AG09319 (cell line): ENCODE measurements around the gene TTLL10.

Experiments used
- DNase-seq: peaks from one replicate; pipeline ENCODE4 v3.0.0-alpha.2; 2010; ENCODE audit warnings: low read depth; ENCODE audit errors: extremely low read depth
- CTCF ChIP-seq: IDR thresholded peaks from 2 replicates; pipeline ENCODE4 v1.5.1; 2011; ENCODE audit warnings: low read depth, mild to moderate bottlenecking, inconsistent platforms, low read length, moderate library complexity

The TTLL10 gene

GRCh38 chr1:1240348-1240732 lies 66.7 kb downstream of the TTLL10 start:
- DNase-seq, result no peak
- no peak for TF ChIP-seq CTCF

GRCh38 chr1:1240822-1241587 lies 67.3 kb downstream of the TTLL10 start:
- no peak for DNase-seq
- TF ChIP-seq CTCF, result no peak

- DNase-seq, result no peak
- no peak for TF ChIP-seq CTCF
Observed at GRCh38 chr1:1241588-1242219, 68.0 kb downstream of the TTLL10 start.

- no peak for DNase-seq
- no peak for TF ChIP-seq CTCF
Observed at GRCh38 chr1:1242461-1243265, 69.0 kb downstream of the TTLL10 start.

- DNase-seq, result no peak
- no peak for TF ChIP-seq CTCF
Observed at GRCh38 chr1:1243266-1243660, 69.6 kb downstream of the TTLL10 start.

GRCh38 chr1:1243807-1244191 lies 70.1 kb downstream of the TTLL10 start:
- DNase-seq, result no peak
- TF ChIP-seq CTCF, result no peak

GRCh38 chr1:1244192-1244811 lies 70.6 kb downstream of the TTLL10 start:
- DNase-seq, result no peak
- no peak for TF ChIP-seq CTCF
